SK-N-MC (cell line): ENCODE data around the gene NEK11.

ENCODE experiments used
- EZH2 ChIP-seq: fragments of 200-600 bp; sonication (generic); IDR thresholded peaks from one replicate; pipeline ENCODE4 v1.6.1; 2017; ENCODE audit warnings: antibody characterized with exemption
- FOXP2 ChIP-seq: optimal IDR thresholded peaks from 2 replicates; pipeline ENCODE3; 2011; ENCODE audit warnings: mild to moderate bottlenecking, moderate library complexity; ENCODE audit not compliant: insufficient read depth; ENCODE audit errors: extremely low read length, control extremely low read depth
- POLR2AphosphoS5 ChIP-seq: IDR thresholded peaks from 2 replicates; pipeline ENCODE4 v1.6.1; 2012; ENCODE audit warnings: mild to moderate bottlenecking, low read depth, low read length, borderline replicate concordance

GRCh38 chr3:131174752-131175151 lies 148.1 kb downstream of the NEK11 start:
- no peak for TF ChIP-seq EZH2
- no peak for TF ChIP-seq POLR2AphosphoS5
- no peak for TF ChIP-seq FOXP2
